Measurements from ENCODE around the gene PLAC9. TPM values are rescaled to one million over a fixed set of nuclear protein-coding genes. Genes with fewer than 3 reads are reported as not detected.

Gene PLAC9
- total and polyA plus RNA-seq, 2 experiments from 2014 or later: 1.9 TPM; not detected in 1

GRCh38 chr10:80187060-80187459 lies 54.5 kb downstream of the PLAC9 start:
- no peaks in the 10 kb centered on the region for H3K4me1 ChIP-seq (ENCODE audit: low read depth)
- H3K4me3 ChIP-seq: no peak overlapping the region
- no peak overlapping the region for H3K27ac ChIP-seq
- H3K36me3 ChIP-seq: no peaks in the 10 kb centered on the region
- no peaks in the 10 kb centered on the region for H3K9me3 ChIP-seq (ENCODE audit: low read depth)
- no peak for TF ChIP-seq CTCF (IDR thresholded peaks at IDR 0.05; ENCODE audit: low read depth, low read length)
- DNase-seq (ENCODE audit: low read depth in 1 of 2, low spot score in 1 of 2): no peak
- H3K27me3 ChIP-seq: no peaks in the 10 kb centered on the region

GRCh38 chr10:80187465-80188409 lies 55.2 kb downstream of the PLAC9 start:
- Histone ChIP-seq H3K36me3 (no peaks in the 10 kb centered on the region), H3K4me3 (no peak overlapping the region), H3K4me1 (ENCODE audit: low read depth) (no peaks in the 10 kb centered on the region), H3K27me3 (no peaks in the 10 kb centered on the region), H3K9me3 (ENCODE audit: low read depth) (no peaks in the 10 kb centered on the region), H3K27ac (no peak overlapping the region)
- TF ChIP-seq CTCF (IDR thresholded peaks at IDR 0.05; ENCODE audit: low read depth, low read length): no peak
- DNase-seq (ENCODE audit: low read depth in 1 of 2, low spot score in 1 of 2): no peak

- Histone ChIP-seq H3K4me1 (ENCODE audit: low read depth) (no peaks in the 10 kb centered on the region), H3K4me3 (no peak overlapping the region), H3K36me3 (no peaks in the 10 kb centered on the region), H3K27ac (no peak overlapping the region), H3K27me3 (no peaks in the 10 kb centered on the region), H3K9me3 (ENCODE audit: low read depth) (no peaks in the 10 kb centered on the region)
- DNase-seq (ENCODE audit: low read depth in 1 of 2, low spot score in 1 of 2): no peak
- no peak for TF ChIP-seq CTCF (IDR thresholded peaks at IDR 0.05; ENCODE audit: low read depth, low read length)
These were observed 56.2 kb downstream of the PLAC9 start for GRCh38 chr10:80188713-80189112.

- DNase-seq (ENCODE audit: low read depth in 1 of 2, low spot score in 1 of 2): no peak
- Histone ChIP-seq H3K27ac (no peak overlapping the region), H3K4me1 (ENCODE audit: low read depth) (peaks cover 11% of the 10 kb centered on the region), H3K27me3 (no peaks in the 10 kb centered on the region), H3K36me3 (no peaks in the 10 kb centered on the region), H3K9me3 (ENCODE audit: low read depth) (no peaks in the 10 kb centered on the region), H3K4me3 (no peak overlapping the region)
- no peak for TF ChIP-seq CTCF (IDR thresholded peaks at IDR 0.05; ENCODE audit: low read depth, low read length)
These were observed 59.2 kb downstream of the PLAC9 start for GRCh38 chr10:80191589-80192270.

GRCh38 chr10:80192553-80192952 lies 60.0 kb downstream of the PLAC9 start:
- H3K4me3 ChIP-seq: no peak overlapping the region
- no peak for DNase-seq (ENCODE audit: low read depth in 1 of 2, low spot score in 1 of 2)
- no peaks in the 10 kb centered on the region for H3K27me3 ChIP-seq
- no peaks in the 10 kb centered on the region for H3K36me3 ChIP-seq
- no peaks in the 10 kb centered on the region for H3K9me3 ChIP-seq (ENCODE audit: low read depth)
- TF ChIP-seq CTCF (IDR thresholded peaks at IDR 0.05; ENCODE audit: low read depth, low read length): no peak
- H3K4me1 ChIP-seq (ENCODE audit: low read depth): peaks cover 18% of the 10 kb centered on the region
- no peak overlapping the region for H3K27ac ChIP-seq

Data from cardiac muscle cell (in vitro differentiated cells and primary cell).